Endothelial cell of umbilical vein (primary cell): ENCODE data around the gene KHK.

Experiments used
- POLR2A ChIP-seq: IDR thresholded peaks from 2 replicates; pipeline ENCODE4 v1.6.1; 2012; ENCODE audit warnings: low read depth, mild to moderate bottlenecking, control low read depth, low read length
- TF ChIP-seq, protein P1 (sequence below), 2 donors: IDR thresholded peaks; 1 replicate in 1 of 2; 2 replicates in 1 of 2; pipeline ENCODE4 v1.5.1; 2011; ENCODE audit warnings: low read length in 2 of 2, mild to moderate bottlenecking in 2 of 2, moderate library complexity in 2 of 2, control low read depth in 1 of 2, inconsistent platforms in 1 of 2, low read depth in 1 of 2; ENCODE audit not compliant: insufficient read depth in 1 of 2; ENCODE audit errors: extremely low read depth in 1 of 2

DNA sequence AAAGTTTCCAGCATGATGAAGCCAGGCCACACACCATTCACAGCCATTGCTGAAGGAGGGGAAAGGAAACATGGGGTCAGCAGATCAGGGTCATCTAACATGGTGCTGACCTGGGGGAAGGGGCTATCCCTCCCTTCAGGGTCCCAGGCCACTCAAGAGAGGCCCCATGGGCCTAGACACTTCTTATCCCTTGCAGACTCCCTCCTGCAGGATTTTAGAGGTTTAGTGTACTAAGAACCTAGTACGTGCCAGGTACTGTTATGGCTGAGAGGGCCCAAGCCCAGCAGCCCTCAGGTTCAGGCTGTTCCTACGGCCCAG lies 8.8 kb downstream of the KHK start:
- TF ChIP-seq, protein P1, sequence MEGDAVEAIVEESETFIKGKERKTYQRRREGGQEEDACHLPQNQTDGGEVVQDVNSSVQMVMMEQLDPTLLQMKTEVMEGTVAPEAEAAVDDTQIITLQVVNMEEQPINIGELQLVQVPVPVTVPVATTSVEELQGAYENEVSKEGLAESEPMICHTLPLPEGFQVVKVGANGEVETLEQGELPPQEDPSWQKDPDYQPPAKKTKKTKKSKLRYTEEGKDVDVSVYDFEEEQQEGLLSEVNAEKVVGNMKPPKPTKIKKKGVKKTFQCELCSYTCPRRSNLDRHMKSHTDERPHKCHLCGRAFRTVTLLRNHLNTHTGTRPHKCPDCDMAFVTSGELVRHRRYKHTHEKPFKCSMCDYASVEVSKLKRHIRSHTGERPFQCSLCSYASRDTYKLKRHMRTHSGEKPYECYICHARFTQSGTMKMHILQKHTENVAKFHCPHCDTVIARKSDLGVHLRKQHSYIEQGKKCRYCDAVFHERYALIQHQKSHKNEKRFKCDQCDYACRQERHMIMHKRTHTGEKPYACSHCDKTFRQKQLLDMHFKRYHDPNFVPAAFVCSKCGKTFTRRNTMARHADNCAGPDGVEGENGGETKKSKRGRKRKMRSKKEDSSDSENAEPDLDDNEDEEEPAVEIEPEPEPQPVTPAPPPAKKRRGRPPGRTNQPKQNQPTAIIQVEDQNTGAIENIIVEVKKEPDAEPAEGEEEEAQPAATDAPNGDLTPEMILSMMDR (IDR thresholded peaks at IDR 0.05; ENCODE audit: extremely low read depth in 1 of 2, insufficient read depth in 1 of 2, low read depth in 1 of 2, low read length in 2 of 2): no peak
- TF ChIP-seq POLR2A: no peak
